ENCODE data around the gene EVC2. TPM values are rescaled to one million over a fixed set of nuclear protein-coding genes. Genes with fewer than 3 reads are reported as not detected.

EVC2 gene
- total RNA-seq, 4 donors from 2014 or later: 8.3 to 12.4 (median 9.9) TPM

GRCh38 chr4:5654791-5655190 lies 53.6 kb downstream of the EVC2 start:
- Histone ChIP-seq H3K4me3 (no peak overlapping the region), H3K27me3 (no peaks in the 10 kb centered on the region), H3K4me1 (no peaks in the 10 kb centered on the region), H3K27ac (replicated peaks in 1 of 4) (no peak overlapping the region), H3K36me3 (peaks cover 0 to 78% (median 29%) of the 10 kb centered on the region in 4 donors), H3K9me3 (no peaks in the 10 kb centered on the region)
- intact Hi-C loops (cut with DNase I): no loop called here
- DNase-seq (ENCODE audit: extremely low spot score): no peak
- TF ChIP-seq POLR2AphosphoS5 (IDR thresholded peaks at IDR 0.05) (no peak), POLR2A (IDR thresholded peaks at IDR 0.05; ENCODE audit: low read depth) (no peak), EP300 (IDR thresholded peaks at IDR 0.05) (no peak), CTCF (IDR thresholded peaks at IDR 0.05) (no peak)
- 96% methylated on average over 7 of the region's 11 CpGs for WGBS

- Histone ChIP-seq H3K9me3 (no peaks in the 10 kb centered on the region), H3K4me3 (no peak overlapping the region), H3K27ac (replicated peaks in 1 of 4) (no peak overlapping the region), H3K4me1 (no peaks in the 10 kb centered on the region), H3K27me3 (no peaks in the 10 kb centered on the region), H3K36me3 (peaks cover 0 to 71% (median 26%) of the 10 kb centered on the region in 4 donors)
- 94% methylated on average over 6 of the region's 6 CpGs for WGBS
- no peak for DNase-seq (ENCODE audit: extremely low spot score)
- no peak for TF ChIP-seq EP300 (IDR thresholded peaks at IDR 0.05)
- no peak for TF ChIP-seq POLR2A (IDR thresholded peaks at IDR 0.05; ENCODE audit: low read depth)
- TF ChIP-seq CTCF (IDR thresholded peaks at IDR 0.05): no peak
- TF ChIP-seq POLR2AphosphoS5 (IDR thresholded peaks at IDR 0.05): no peak
- intact Hi-C loops (cut with DNase I): no loop called here
These were observed 57.3 kb downstream of the EVC2 start for GRCh38 chr4:5651089-5651488.

GRCh38 chr4:5650040-5650439 lies 58.3 kb downstream of the EVC2 start:
- peaks cover 0 to 69% (median 28%) of the 10 kb centered on the region in 4 donors for H3K36me3 ChIP-seq
- H3K4me3 ChIP-seq: no peak overlapping the region
- H3K27ac ChIP-seq (replicated peaks in 1 of 4): no peak overlapping the region
- TF ChIP-seq POLR2AphosphoS5 (IDR thresholded peaks at IDR 0.05): no peak
- TF ChIP-seq CTCF (IDR thresholded peaks at IDR 0.05): no peak
- no peak for TF ChIP-seq EP300 (IDR thresholded peaks at IDR 0.05)
- no peak for TF ChIP-seq POLR2A (IDR thresholded peaks at IDR 0.05; ENCODE audit: low read depth)
- no peaks in the 10 kb centered on the region for H3K9me3 ChIP-seq
- no peaks in the 10 kb centered on the region for H3K27me3 ChIP-seq
- no peak for DNase-seq (ENCODE audit: extremely low spot score)
- H3K4me1 ChIP-seq: no peaks in the 10 kb centered on the region
- intact Hi-C loops (cut with DNase I): no loop called here
- 92% methylated on average over 3 of the region's 3 CpGs for WGBS

GRCh38 chr4:5647351-5647750 lies 61.0 kb downstream of the EVC2 start:
- no peaks in the 10 kb centered on the region for H3K9me3 ChIP-seq
- DNase-seq (ENCODE audit: extremely low spot score): no peak
- no peaks in the 10 kb centered on the region for H3K27me3 ChIP-seq
- no peak overlapping the region for H3K27ac ChIP-seq (replicated peaks in 1 of 4)
- TF ChIP-seq EP300 (IDR thresholded peaks at IDR 0.05): no peak
- no peaks in the 10 kb centered on the region for H3K4me1 ChIP-seq
- intact Hi-C loops (cut with DNase I): no loop called here
- WGBS: 86% methylated on average over 7 of the region's 7 CpGs
- H3K4me3 ChIP-seq: no peak overlapping the region
- peaks cover 0 to 57% (median 18%) of the 10 kb centered on the region in 4 donors for H3K36me3 ChIP-seq

GRCh38 chr4:5640096-5640495 lies 68.3 kb downstream of the EVC2 start:
- intact Hi-C loops (cut with DNase I): no loop called here
- TF ChIP-seq POLR2AphosphoS5 (IDR thresholded peaks at IDR 0.05) (no peak), POLR2A (IDR thresholded peaks at IDR 0.05; ENCODE audit: low read depth) (no peak)

GRCh38 chr4:5639556-5639955 lies 68.8 kb downstream of the EVC2 start:
- no peak overlapping the region for H3K4me3 ChIP-seq
- H3K27me3 ChIP-seq: no peaks in the 10 kb centered on the region
- no peak overlapping the region for H3K27ac ChIP-seq (replicated peaks in 1 of 4)
- intact Hi-C loops (cut with DNase I): no loop called here
- H3K36me3 ChIP-seq: peaks cover 0 to 53% (median 17%) of the 10 kb centered on the region in 4 donors
- no peaks in the 10 kb centered on the region for H3K9me3 ChIP-seq
- no peak for TF ChIP-seq POLR2AphosphoS5 (IDR thresholded peaks at IDR 0.05)
- TF ChIP-seq EP300 (IDR thresholded peaks at IDR 0.05): no peak
- TF ChIP-seq POLR2A (IDR thresholded peaks at IDR 0.05; ENCODE audit: low read depth): no peak
- no peak for TF ChIP-seq CTCF (IDR thresholded peaks at IDR 0.05)
- 88% methylated on average over 3 of the region's 3 CpGs for WGBS
- H3K4me1 ChIP-seq: no peaks in the 10 kb centered on the region
- no peak for DNase-seq (ENCODE audit: extremely low spot score)

More at GRCh38 chr4:5640096-5640495, 68.3 kb downstream of the EVC2 start:
- no peaks in the 10 kb centered on the region for H3K9me3 ChIP-seq
- H3K4me3 ChIP-seq: no peak overlapping the region
- H3K36me3 ChIP-seq: peaks cover 0 to 54% (median 16%) of the 10 kb centered on the region in 4 donors
- no peaks in the 10 kb centered on the region for H3K27me3 ChIP-seq
- WGBS: 91% methylated on average over 3 of the region's 3 CpGs
- H3K27ac ChIP-seq (replicated peaks in 1 of 4): no peak overlapping the region
- H3K4me1 ChIP-seq: no peaks in the 10 kb centered on the region
- DNase-seq (ENCODE audit: extremely low spot score): no peak

All from esophagus muscularis mucosa (tissue), 4 donors.